ENCODE results near the gene TMEM119. TPM values are rescaled to one million over a fixed set of nuclear protein-coding genes. Genes with fewer than 3 reads are reported as not detected.
"Not testable (repeated sequence)": the region's sequence is repeated elsewhere in the genome, so short reads cannot be mapped to it uniquely, and the experiment has no call there.

The TMEM119 gene
- polyA plus RNA-seq, 1 donor = 14.6 TPM

GRCh38 chr12:108633534-108634248 lies 35.8 kb upstream of the TMEM119 start, which contains the start of gene SELPLG:
Gene SELPLG (minus strand): TSS chr12:108633894. CDS start chr12:108624307, 9,587 bp downstream.
- Histone ChIP-seq H3K4me3 (ENCODE audit: low read length) (no peak within 1 kb of the TSS), H3K27ac (ENCODE audit: low read length) (no peak within 1 kb of the TSS)
- no CpG with 5 or more reads among the region's 14 CpGs for WGBS (ENCODE audit: insufficient coverage, low lambda C conversion rate)

GRCh38 chr12:108633081-108633533 lies 35.2 kb upstream of the TMEM119 start:
- peaks cover 16% of the 10 kb centered on the region for H3K27me3 ChIP-seq (ENCODE audit: control insufficient read depth, insufficient read depth, low read length)
- H3K9me3 ChIP-seq (ENCODE audit: control insufficient read depth, low read depth, low read length) = no peaks in the 10 kb centered on the region
- no peaks in the 10 kb centered on the region for H3K36me3 ChIP-seq (ENCODE audit: control insufficient read depth, insufficient read depth, low read length)
- H3K4me1 ChIP-seq (ENCODE audit: control insufficient read depth, insufficient read depth, low read length) = peaks cover 11% of the 10 kb centered on the region
- WGBS (ENCODE audit: insufficient coverage, low lambda C conversion rate) = no CpG with 5 or more reads among the region's 7 CpGs
- no peak for DNase-seq
- no peak overlapping the region for H3K27ac ChIP-seq (ENCODE audit: low read length)
- H3K4me3 ChIP-seq (ENCODE audit: low read length) = no peak overlapping the region

More at GRCh38 chr12:108633534-108634248, 35.8 kb upstream of the TMEM119 start, which contains the start of gene SELPLG:
- Histone ChIP-seq H3K9me3 (ENCODE audit: control insufficient read depth, low read depth, low read length) (no peaks in the 10 kb centered on the region), H3K36me3 (ENCODE audit: control insufficient read depth, insufficient read depth, low read length) (no peaks in the 10 kb centered on the region), H3K27me3 (ENCODE audit: control insufficient read depth, insufficient read depth, low read length) (peaks cover 22% of the 10 kb centered on the region), H3K4me1 (ENCODE audit: control insufficient read depth, insufficient read depth, low read length) (peaks cover 8% of the 10 kb centered on the region)
- no peak for DNase-seq

GRCh38 chr12:108631261-108631660 lies 33.4 kb upstream of the TMEM119 start:
- H3K4me3 ChIP-seq (ENCODE audit: low read length) = not testable (repeated sequence)
- no CpG with 5 or more reads among the region's 4 CpGs for WGBS (ENCODE audit: insufficient coverage, low lambda C conversion rate)

GRCh38 chr12:108630481-108631207 lies 32.8 kb upstream of the TMEM119 start:
- Histone ChIP-seq H3K36me3 (ENCODE audit: control insufficient read depth, insufficient read depth, low read length) (no peaks in the 10 kb centered on the region), H3K27ac (ENCODE audit: low read length) (no peak overlapping the region), H3K9me3 (ENCODE audit: control insufficient read depth, low read depth, low read length) (no peaks in the 10 kb centered on the region), H3K27me3 (ENCODE audit: control insufficient read depth, insufficient read depth, low read length) (peaks cover 3% of the 10 kb centered on the region), H3K4me3 (ENCODE audit: low read length) (no peak overlapping the region), H3K4me1 (ENCODE audit: control insufficient read depth, insufficient read depth, low read length) (peaks cover 10% of the 10 kb centered on the region)
- no CpG with 5 or more reads among the region's 9 CpGs for WGBS (ENCODE audit: insufficient coverage, low lambda C conversion rate)
- no peak for DNase-seq

More at GRCh38 chr12:108631261-108631660, 33.4 kb upstream of the TMEM119 start:
- DNase-seq; H3K27me3 ChIP-seq (ENCODE audit: control insufficient read depth, insufficient read depth, low read length); H3K27ac ChIP-seq (ENCODE audit: low read length); H3K36me3 ChIP-seq (ENCODE audit: control insufficient read depth, insufficient read depth, low read length); H3K9me3 ChIP-seq (ENCODE audit: control insufficient read depth, low read depth, low read length): not testable (repeated sequence)
- H3K4me1 ChIP-seq (ENCODE audit: control insufficient read depth, insufficient read depth, low read length) = peaks cover 10% of the 10 kb centered on the region

- peak; percentile 28 to 55 for DNase-seq
- no peaks in the 10 kb centered on the region for H3K27me3 ChIP-seq (ENCODE audit: control insufficient read depth, insufficient read depth, low read length)
- H3K36me3 ChIP-seq (ENCODE audit: control insufficient read depth, insufficient read depth, low read length) = no peaks in the 10 kb centered on the region
- H3K27ac ChIP-seq (ENCODE audit: low read length) = no peak overlapping the region
- WGBS (ENCODE audit: insufficient coverage, low lambda C conversion rate) = 14% methylated on average over 2 of the region's 17 CpGs
- H3K9me3 ChIP-seq (ENCODE audit: control insufficient read depth, low read depth, low read length) = no peaks in the 10 kb centered on the region
- no peak overlapping the region for H3K4me3 ChIP-seq (ENCODE audit: low read length)
- peaks cover 10% of the 10 kb centered on the region for H3K4me1 ChIP-seq (ENCODE audit: control insufficient read depth, insufficient read depth, low read length)
Observed at GRCh38 chr12:108629824-108630476, 32.1 kb upstream of the TMEM119 start.

- Histone ChIP-seq H3K4me1 (ENCODE audit: control insufficient read depth, insufficient read depth, low read length) (peaks cover 10% of the 10 kb centered on the region), H3K9me3 (ENCODE audit: control insufficient read depth, low read depth, low read length) (no peaks in the 10 kb centered on the region), H3K4me3 (ENCODE audit: low read length) (no peak overlapping the region), H3K27ac (ENCODE audit: low read length) (no peak overlapping the region), H3K36me3 (ENCODE audit: control insufficient read depth, insufficient read depth, low read length) (no peaks in the 10 kb centered on the region), H3K27me3 (ENCODE audit: control insufficient read depth, insufficient read depth, low read length) (no peaks in the 10 kb centered on the region)
- no CpG with 5 or more reads among the region's 5 CpGs for WGBS (ENCODE audit: insufficient coverage, low lambda C conversion rate)
- no peak for DNase-seq
Observed at GRCh38 chr12:108629151-108629550, 31.3 kb upstream of the TMEM119 start.

GRCh38 chr12:108627134-108627920 lies 29.4 kb upstream of the TMEM119 start:
- H3K27me3 ChIP-seq (ENCODE audit: control insufficient read depth, insufficient read depth, low read length) = no peaks in the 10 kb centered on the region
- DNase-seq = no peak
- peaks cover 10% of the 10 kb centered on the region for H3K4me1 ChIP-seq (ENCODE audit: control insufficient read depth, insufficient read depth, low read length)
- no CpG with 5 or more reads among the region's 8 CpGs for WGBS (ENCODE audit: insufficient coverage, low lambda C conversion rate)
- H3K36me3 ChIP-seq (ENCODE audit: control insufficient read depth, insufficient read depth, low read length) = no peaks in the 10 kb centered on the region
- H3K9me3 ChIP-seq (ENCODE audit: control insufficient read depth, low read depth, low read length) = no peaks in the 10 kb centered on the region
- no peak overlapping the region for H3K27ac ChIP-seq (ENCODE audit: low read length)
- H3K4me3 ChIP-seq (ENCODE audit: low read length) = no peak overlapping the region

- WGBS (ENCODE audit: insufficient coverage, low lambda C conversion rate) = 20% methylated on average over 1 of the region's 3 CpGs
- no peak overlapping the region for H3K4me3 ChIP-seq (ENCODE audit: low read length)
- no peaks in the 10 kb centered on the region for H3K36me3 ChIP-seq (ENCODE audit: control insufficient read depth, insufficient read depth, low read length)
- H3K27me3 ChIP-seq (ENCODE audit: control insufficient read depth, insufficient read depth, low read length) = no peaks in the 10 kb centered on the region
- H3K27ac ChIP-seq (ENCODE audit: low read length) = no peak overlapping the region
- no peaks in the 10 kb centered on the region for H3K9me3 ChIP-seq (ENCODE audit: control insufficient read depth, low read depth, low read length)
- DNase-seq = no peak
- H3K4me1 ChIP-seq (ENCODE audit: control insufficient read depth, insufficient read depth, low read length) = peaks cover 10% of the 10 kb centered on the region
Observed at GRCh38 chr12:108625228-108625627, 27.3 kb upstream of the TMEM119 start.

GRCh38 chr12:108623577-108623976 lies 25.7 kb upstream of the TMEM119 start:
- Histone ChIP-seq H3K4me1 (ENCODE audit: control insufficient read depth, insufficient read depth, low read length) (peaks cover 7% of the 10 kb centered on the region), H3K9me3 (ENCODE audit: control insufficient read depth, low read depth, low read length) (no peaks in the 10 kb centered on the region), H3K27ac (ENCODE audit: low read length) (no peak overlapping the region), H3K4me3 (ENCODE audit: low read length) (no peak overlapping the region), H3K27me3 (ENCODE audit: control insufficient read depth, insufficient read depth, low read length) (no peaks in the 10 kb centered on the region), H3K36me3 (ENCODE audit: control insufficient read depth, insufficient read depth, low read length) (no peaks in the 10 kb centered on the region)
- no CpG with 5 or more reads among the region's 8 CpGs for WGBS (ENCODE audit: insufficient coverage, low lambda C conversion rate)
- no peak for DNase-seq

Data from large intestine (tissue), 3 donors.